ENCODE results near the gene SPARCL1. TPM values are rescaled to one million over a fixed set of nuclear protein-coding genes. Genes with fewer than 3 reads are reported as not detected.

SPARCL1 gene
- total RNA-seq, 1 donor from 2014 or later: 369 TPM

DNA sequence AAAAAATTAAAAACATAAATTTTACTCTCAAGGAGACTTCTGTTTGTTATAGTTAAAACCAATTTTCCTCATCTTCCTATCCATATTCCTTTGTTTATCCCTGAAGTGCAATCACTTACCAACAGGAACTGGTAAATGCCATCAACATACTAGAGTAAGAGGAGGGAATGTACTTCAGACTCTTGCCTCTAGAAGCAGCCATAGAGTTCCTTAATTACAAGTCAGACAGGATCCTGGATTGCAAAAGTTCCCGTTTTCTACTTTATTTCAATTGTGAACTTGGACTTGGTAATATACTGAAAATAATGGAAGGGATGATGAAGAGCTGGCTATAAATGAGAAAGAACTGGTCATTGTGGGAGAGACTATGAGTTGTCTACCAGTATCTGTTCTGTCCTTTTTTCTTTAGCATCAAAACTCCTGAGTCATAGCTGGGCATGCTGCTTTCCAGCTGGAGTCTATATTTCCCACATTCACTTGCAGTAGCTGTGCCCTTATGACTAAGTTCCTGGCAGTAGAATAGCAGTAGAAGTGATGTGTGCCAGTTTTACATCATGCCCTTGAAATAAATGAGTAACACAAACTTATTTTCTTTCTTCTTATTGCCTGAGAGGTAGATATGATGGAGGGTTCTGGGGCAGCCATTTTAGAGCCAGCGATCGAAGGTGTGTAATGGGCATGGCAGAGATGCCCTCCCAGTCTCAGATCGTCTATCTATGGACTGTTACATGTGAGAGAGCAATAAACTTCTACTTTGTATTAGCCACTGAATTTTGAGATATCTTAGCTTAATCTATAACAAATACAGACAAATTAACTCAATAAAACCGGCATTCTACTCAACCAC, 26.8 kb upstream of the SPARCL1 start:
- Histone ChIP-seq H3K27me3 (no peaks in the 10 kb centered on the region), H3K4me3 (no peak overlapping the region), H3K36me3 (no peaks in the 10 kb centered on the region), H3K4me1 (no peaks in the 10 kb centered on the region), H3K27ac (no peak overlapping the region), H3K9me3 (no peaks in the 10 kb centered on the region)
- TF ChIP-seq, protein P1, sequence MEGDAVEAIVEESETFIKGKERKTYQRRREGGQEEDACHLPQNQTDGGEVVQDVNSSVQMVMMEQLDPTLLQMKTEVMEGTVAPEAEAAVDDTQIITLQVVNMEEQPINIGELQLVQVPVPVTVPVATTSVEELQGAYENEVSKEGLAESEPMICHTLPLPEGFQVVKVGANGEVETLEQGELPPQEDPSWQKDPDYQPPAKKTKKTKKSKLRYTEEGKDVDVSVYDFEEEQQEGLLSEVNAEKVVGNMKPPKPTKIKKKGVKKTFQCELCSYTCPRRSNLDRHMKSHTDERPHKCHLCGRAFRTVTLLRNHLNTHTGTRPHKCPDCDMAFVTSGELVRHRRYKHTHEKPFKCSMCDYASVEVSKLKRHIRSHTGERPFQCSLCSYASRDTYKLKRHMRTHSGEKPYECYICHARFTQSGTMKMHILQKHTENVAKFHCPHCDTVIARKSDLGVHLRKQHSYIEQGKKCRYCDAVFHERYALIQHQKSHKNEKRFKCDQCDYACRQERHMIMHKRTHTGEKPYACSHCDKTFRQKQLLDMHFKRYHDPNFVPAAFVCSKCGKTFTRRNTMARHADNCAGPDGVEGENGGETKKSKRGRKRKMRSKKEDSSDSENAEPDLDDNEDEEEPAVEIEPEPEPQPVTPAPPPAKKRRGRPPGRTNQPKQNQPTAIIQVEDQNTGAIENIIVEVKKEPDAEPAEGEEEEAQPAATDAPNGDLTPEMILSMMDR (IDR thresholded peaks at IDR 0.05): no peak
- intact Hi-C loops (cut with DNase I): no loop called here
- peak; percentile 39 for ATAC-seq
- no peak for DNase-seq

DNA sequence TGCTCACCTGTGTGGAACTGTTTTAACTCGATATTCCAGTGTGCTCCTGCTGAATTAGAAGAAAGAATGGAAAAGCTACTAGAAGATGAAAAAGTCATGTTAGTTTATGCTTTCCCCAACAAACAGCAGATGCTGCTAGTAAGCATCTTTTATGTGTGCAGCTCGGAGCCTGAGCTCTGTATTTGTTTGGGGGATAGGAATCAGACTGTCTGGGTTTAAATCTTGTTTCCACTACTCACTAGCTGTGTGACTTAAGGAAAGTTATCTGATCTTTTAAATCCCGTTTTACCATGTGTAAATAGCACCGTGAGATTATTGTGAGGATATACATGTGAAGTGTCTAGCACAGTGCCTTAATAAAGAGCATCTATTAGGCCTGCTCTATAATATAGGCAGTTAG, 24.0 kb upstream of the SPARCL1 start:
- H3K4me1 ChIP-seq: no peaks in the 10 kb centered on the region
- H3K9me3 ChIP-seq: no peaks in the 10 kb centered on the region
- no peak for ATAC-seq
- no peak overlapping the region for H3K4me3 ChIP-seq
- intact Hi-C loops (cut with DNase I): no loop called here
- no peak overlapping the region for H3K27ac ChIP-seq
- no peaks in the 10 kb centered on the region for H3K36me3 ChIP-seq
- H3K27me3 ChIP-seq: no peaks in the 10 kb centered on the region
- no peak for DNase-seq
- TF ChIP-seq, protein P1 (IDR thresholded peaks at IDR 0.05): no peak

DNA sequence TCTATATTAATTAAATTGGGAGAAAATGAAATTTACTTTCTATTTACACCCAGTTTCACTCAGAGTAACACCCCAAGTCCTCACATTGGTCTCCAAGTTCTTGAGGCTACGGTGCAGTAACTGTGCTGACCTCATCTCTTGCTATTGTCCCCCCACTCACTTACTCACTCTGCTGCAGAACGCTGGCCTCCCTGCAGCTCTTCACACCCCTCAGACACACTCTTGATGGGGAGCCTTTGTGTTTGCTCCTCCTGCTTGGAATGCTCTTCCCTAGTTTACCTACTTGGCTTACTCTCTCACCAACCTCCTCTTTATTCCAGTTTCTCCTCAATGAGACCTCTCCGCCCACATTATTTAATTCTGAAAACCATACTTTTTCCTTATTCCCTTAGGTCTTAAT, 22.2 kb upstream of the SPARCL1 start:
- Histone ChIP-seq H3K36me3 (no peaks in the 10 kb centered on the region), H3K9me3 (no peaks in the 10 kb centered on the region), H3K4me1 (no peaks in the 10 kb centered on the region), H3K27me3 (no peaks in the 10 kb centered on the region), H3K4me3 (no peak overlapping the region), H3K27ac (no peak overlapping the region)
- DNase-seq (no peak), ATAC-seq (no peak)
- intact Hi-C loops (cut with DNase I): no loop called here
- TF ChIP-seq, protein P1 (IDR thresholded peaks at IDR 0.05): no peak

DNA sequence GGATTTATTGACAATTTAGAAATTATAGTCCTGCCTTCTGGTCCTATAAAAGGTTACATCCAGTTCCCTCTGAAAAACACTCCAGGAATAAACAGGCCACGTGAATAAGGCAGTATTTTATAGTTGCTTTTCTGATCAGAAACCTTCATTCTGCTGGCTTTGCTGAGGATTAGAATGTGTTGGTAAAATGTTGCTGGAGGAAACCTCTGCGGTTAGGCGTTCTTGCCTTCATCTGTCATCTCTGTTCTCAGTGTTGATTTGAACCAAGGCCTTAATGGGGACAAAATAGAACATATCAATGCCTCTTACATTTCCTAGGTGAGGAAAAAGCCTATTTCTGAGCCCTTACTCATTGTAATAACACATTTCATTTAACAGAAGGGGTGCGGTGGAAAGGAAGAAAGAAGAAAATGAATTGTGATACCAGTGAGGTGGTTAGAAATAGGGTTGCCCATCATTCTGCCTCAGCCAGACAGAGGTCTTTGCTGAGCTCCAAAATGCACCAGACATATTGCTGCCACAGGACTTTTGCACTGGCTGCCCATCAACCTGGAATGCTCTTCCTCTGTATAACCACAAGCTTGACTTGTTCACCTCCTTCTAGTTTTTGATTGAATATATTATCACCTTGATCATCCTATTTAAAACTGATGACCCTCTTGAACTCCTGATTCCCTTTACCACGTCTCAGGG, 18.0 kb upstream of the SPARCL1 start:
- ATAC-seq (no peak), DNase-seq (no peak)
- Histone ChIP-seq H3K36me3 (no peaks in the 10 kb centered on the region), H3K4me3 (no peak overlapping the region), H3K27me3 (no peaks in the 10 kb centered on the region), H3K4me1 (no peaks in the 10 kb centered on the region), H3K9me3 (no peaks in the 10 kb centered on the region), H3K27ac (no peak overlapping the region)
- intact Hi-C loops (cut with DNase I): loop anchor here (10.0 kb wide), 1 partner anchor 298 kb away; no protein-coding TSS in a partner anchor
- TF ChIP-seq, protein P1 (IDR thresholded peaks at IDR 0.05): no peak

DNA sequence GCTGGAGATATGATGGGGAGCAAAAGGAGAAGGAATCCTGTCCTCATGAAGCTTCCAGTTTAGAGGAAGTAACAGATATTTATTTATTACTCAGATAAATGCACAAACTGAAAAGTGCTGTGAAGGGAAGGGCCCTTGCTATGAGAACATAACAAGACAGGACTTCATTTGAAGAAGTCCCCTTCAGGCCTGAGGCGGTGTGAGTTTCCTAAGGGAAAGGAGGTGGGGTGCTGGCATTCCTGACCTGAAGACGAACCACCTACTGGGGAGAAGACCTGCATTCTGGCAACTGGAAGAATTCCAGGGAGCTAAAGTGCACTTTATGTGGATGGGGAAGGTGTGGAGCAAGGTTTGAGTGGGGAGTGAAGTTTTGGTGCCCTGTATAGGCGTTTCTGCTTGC, 15.9 kb upstream of the SPARCL1 start:
- DNase-seq (no peak), ATAC-seq (no peak)
- intact Hi-C loops (cut with DNase I): loop anchor here (10.0 kb wide), 1 partner anchor 300 kb away; no protein-coding TSS in a partner anchor
- no peak overlapping the region for H3K4me3 ChIP-seq
- TF ChIP-seq, protein P1 (IDR thresholded peaks at IDR 0.05): no peak
- no peaks in the 10 kb centered on the region for H3K36me3 ChIP-seq
- no peaks in the 10 kb centered on the region for H3K4me1 ChIP-seq
- no peaks in the 10 kb centered on the region for H3K27me3 ChIP-seq
- no peak overlapping the region for H3K27ac ChIP-seq
- H3K9me3 ChIP-seq: no peaks in the 10 kb centered on the region
